Caco-2 (cell line): ENCODE results near the gene CTSD. TPM values are rescaled to one million over a fixed set of nuclear protein-coding genes. Genes with fewer than 3 reads are reported as not detected.

ENCODE experiments used
- BruUV-seq: library from RNA; stranded (reverse); fragments of 400-500 nt; replicated peaks from 2 replicates; lab custom pipeline; 2021; lab: Mats Ljungman, UMichigan
- CTCF ChIA-PET: fragments of 300-600 bp; sonication (Branson Sonifier 250); formaldehyde crosslinking; loops from one replicate; lab custom pipeline; 2022; ENCODE audit warnings: antibody characterized with exemption; lab: Charles Lee
- POLR2A ChIA-PET: fragments of 300-600 bp; sonication (Branson Sonifier 250); formaldehyde crosslinking; loops from one replicate; lab custom pipeline; 2022; ENCODE audit warnings: antibody characterized with exemption; lab: Charles Lee
- DNase-seq, 2 experiments: peaks; one replicate each; pipeline versions ENCODE4 v3.0.0 to v3.0.0-alpha.2; 2020 to 2022
- H3K27me3 ChIP-seq: replicated peaks from 2 replicates; pipeline ENCODE4 v1.6.0; 2011; ENCODE audit warnings: low read length; ENCODE audit not compliant: control insufficient read depth, insufficient read depth
- H3K36me3 ChIP-seq: 2 replicates; pipeline ENCODE4 v1.5.1; 2011; ENCODE audit warnings: low read length; ENCODE audit not compliant: control insufficient read depth, insufficient read depth
- H3K4me1 ChIP-seq: fragments of 250-450 bp; sonication (Bioruptor Pico); 2 replicates; pipeline ENCODE4 v1.5.1; 2020; ENCODE audit warnings: mild to moderate bottlenecking
- H3K4me3 ChIP-seq: 2 replicates; pipeline ENCODE4 v1.5.1; 2011; ENCODE audit warnings: low read depth, mild to moderate bottlenecking, control low read depth, low read length
- H3K9me3 ChIP-seq: fragments of 250-450 bp; sonication (Bioruptor Pico); 2 replicates; pipeline ENCODE4 v1.5.1; 2020; ENCODE audit warnings: mild to moderate bottlenecking, moderate library complexity
- H3K27ac Mint-ChIP-seq: one replicate; pipeline ENCODE4 v1.8.0; 2022; ENCODE audit warnings: mixed read lengths; ENCODE audit not compliant: unreplicated experiment
- H3K27me3 Mint-ChIP-seq: one replicate; pipeline ENCODE4 v1.8.0; 2022; ENCODE audit warnings: mixed read lengths; ENCODE audit not compliant: insufficient read depth, unreplicated experiment
- H3K36me3 Mint-ChIP-seq: one replicate; pipeline ENCODE4 v1.8.0; 2022; ENCODE audit warnings: mild to moderate bottlenecking, mixed read lengths; ENCODE audit not compliant: insufficient read depth, unreplicated experiment
- H3K4me1 Mint-ChIP-seq: one replicate; pipeline ENCODE4 v1.8.0; 2022; ENCODE audit warnings: low read depth, mixed read lengths; ENCODE audit not compliant: unreplicated experiment
- H3K4me3 Mint-ChIP-seq: one replicate; pipeline ENCODE4 v1.8.0; 2022; ENCODE audit warnings: mild to moderate bottlenecking, moderate library complexity, mixed read lengths; ENCODE audit not compliant: unreplicated experiment
- H3K9me3 Mint-ChIP-seq: one replicate; pipeline ENCODE4 v1.8.0; 2022; ENCODE audit warnings: mixed read lengths; ENCODE audit not compliant: unreplicated experiment
- CTCF ChIP-seq, 2 experiments: fragments of 200-600 bp in 1 of 2; IDR thresholded peaks; 1 replicate in 1 of 2; 2 replicates in 1 of 2; pipeline versions ENCODE4 v1.5.1 to v1.8.0; 2011 to 2022; ENCODE audit warnings: antibody characterized with exemption in 1 of 2, control low read depth in 1 of 2, inconsistent platforms in 1 of 2, low read depth in 1 of 2, low read length in 1 of 2, mild to moderate bottlenecking in 1 of 2, moderate library complexity in 1 of 2; ENCODE audit not compliant: insufficient read depth in 1 of 2, severe bottlenecking in 1 of 2, unreplicated experiment in 1 of 2
- intact Hi-C: fragments of 100-400 bp; cut with micrococcal nuclease; formaldehyde crosslinking; loops from one replicate; pipeline ENCODE4 v1.10.0; 2022; ENCODE audit not compliant: unreplicated experiment
- total RNA-seq: library from RNA; stranded (reverse); gene quantifications from 2 replicates; pipeline ENCODE4 v1.2.3, GENCODE V29; 2022

CTSD gene
- total RNA-seq, 1 experiment from 2014 or later, result 335 TPM

GRCh38 chr11:1755692-1756561 is 7.8 kb downstream of the CTSD start:
- BruUV-seq, result no TSS peak
- DNase-seq, result no peak
- Mint-ChIP-seq H3K9me3 (no peaks in the 10 kb centered on the region), H3K36me3 (peaks cover 35% of the 10 kb centered on the region), H3K27ac (no peak overlapping the region), H3K4me3 (no peak overlapping the region), H3K4me1 (no peaks in the 10 kb centered on the region), H3K27me3 (no peaks in the 10 kb centered on the region)
- Histone ChIP-seq H3K4me3 (no peak overlapping the region), H3K4me1 (no peaks in the 10 kb centered on the region), H3K9me3 (no peaks in the 10 kb centered on the region), H3K27me3 (no peaks in the 10 kb centered on the region), H3K36me3 (peaks cover 1% of the 10 kb centered on the region)
- ChIA-PET POLR2A (no interaction called here), CTCF (interaction anchor here (1.2 to 1.4 kb wide), 2 partner anchors 78 to 103 kb away, joined by 3 read pairs; no protein-coding TSS in a partner anchor)
- TF ChIP-seq CTCF (IDR thresholded peaks at IDR 0.05; ENCODE audit: insufficient read depth in 1 of 2, low read depth in 1 of 2, low read length in 1 of 2, severe bottlenecking in 1 of 2, unreplicated experiment in 1 of 2), result no peak
- intact Hi-C loops, result no loop called here

- H3K4me3 Mint-ChIP-seq, result no peak overlapping the region
These were observed 8.4 kb downstream of the CTSD start for GRCh38 chr11:1755344-1755691.

More at GRCh38 chr11:1755344-1755691, 8.4 kb downstream of the CTSD start:
- Histone ChIP-seq H3K27me3 (no peaks in the 10 kb centered on the region), H3K4me1 (no peaks in the 10 kb centered on the region), H3K36me3 (peaks cover 1% of the 10 kb centered on the region), H3K4me3 (no peak overlapping the region), H3K9me3 (no peaks in the 10 kb centered on the region)
- Mint-ChIP-seq H3K9me3 (no peaks in the 10 kb centered on the region), H3K27ac (no peak overlapping the region), H3K27me3 (peaks cover 3% of the 10 kb centered on the region), H3K36me3 (peaks cover 39% of the 10 kb centered on the region), H3K4me1 (no peaks in the 10 kb centered on the region)
- TF ChIP-seq CTCF (IDR thresholded peaks at IDR 0.05; ENCODE audit: insufficient read depth in 1 of 2, low read depth in 1 of 2, low read length in 1 of 2, severe bottlenecking in 1 of 2, unreplicated experiment in 1 of 2), result no peak
- ChIA-PET POLR2A (no interaction called here), CTCF (interaction anchor here (1.2 to 1.4 kb wide), 2 partner anchors 78 to 103 kb away, joined by 3 read pairs; no protein-coding TSS in a partner anchor)
- no TSS peak for BruUV-seq
- intact Hi-C loops, result no loop called here
- DNase-seq, result no peak
